Omental fat pad (tissue), 4 donors: ENCODE results near the gene ACTN2. TPM values are rescaled to one million over a fixed set of nuclear protein-coding genes. Genes with fewer than 3 reads are reported as not detected.

Source experiments
- ATAC-seq: fragments of 150-250 bp; one replicate; pipeline ENCODE4 v1.9.1; 2016; ENCODE audit warnings: mild to moderate bottlenecking, moderate library complexity; ENCODE audit not compliant: low FRiP score
- DNase-seq: peaks from one replicate; pipeline ENCODE4 v3.0.0-alpha.2; 2019; ENCODE audit warnings: low spot score
- total RNA-seq, 4 donors: library from RNA; depleted of rRNA; stranded (reverse); fragments of >200 nt; gene quantifications; one replicate each; pipeline ENCODE4 v1.1.0, GENCODE V29; 2016
- TF ChIP-seq, protein P1 (sequence below), 3 donors: fragments of 450-650 bp; IDR thresholded peaks; one replicate each; pipeline ENCODE4 v1.5.1; 2016 to 2017; ENCODE audit warnings: antibody characterized with exemption in 3 of 3, mild to moderate bottlenecking in 3 of 3, moderate library complexity in 2 of 3

ACTN2 gene
- total RNA-seq, 4 donors from 2014 or later: 0.79 to 5.3 (median 1.8) TPM

DNA sequence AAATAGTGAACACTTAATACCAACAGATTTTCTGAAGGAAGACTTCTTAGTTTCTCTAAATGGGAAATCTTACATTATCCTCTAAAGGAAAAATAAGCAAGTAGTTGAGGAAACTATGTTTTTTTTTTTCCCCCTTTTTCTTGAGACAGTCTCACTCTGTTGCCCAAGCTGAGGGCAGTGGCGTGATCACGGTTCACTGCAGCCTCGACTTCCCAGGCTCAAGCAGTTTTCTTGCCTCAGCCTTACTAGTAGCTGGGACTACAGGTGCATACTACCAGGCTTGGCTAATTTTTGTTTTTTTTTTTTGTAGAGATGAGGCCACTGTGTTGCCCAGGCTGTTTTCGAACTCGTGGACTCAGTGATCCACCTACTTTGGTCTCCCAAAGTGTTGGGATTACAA lies 112.7 kb downstream of the ACTN2 start:
- ATAC-seq (no peak), DNase-seq (no peak)
- TF ChIP-seq, protein P1, sequence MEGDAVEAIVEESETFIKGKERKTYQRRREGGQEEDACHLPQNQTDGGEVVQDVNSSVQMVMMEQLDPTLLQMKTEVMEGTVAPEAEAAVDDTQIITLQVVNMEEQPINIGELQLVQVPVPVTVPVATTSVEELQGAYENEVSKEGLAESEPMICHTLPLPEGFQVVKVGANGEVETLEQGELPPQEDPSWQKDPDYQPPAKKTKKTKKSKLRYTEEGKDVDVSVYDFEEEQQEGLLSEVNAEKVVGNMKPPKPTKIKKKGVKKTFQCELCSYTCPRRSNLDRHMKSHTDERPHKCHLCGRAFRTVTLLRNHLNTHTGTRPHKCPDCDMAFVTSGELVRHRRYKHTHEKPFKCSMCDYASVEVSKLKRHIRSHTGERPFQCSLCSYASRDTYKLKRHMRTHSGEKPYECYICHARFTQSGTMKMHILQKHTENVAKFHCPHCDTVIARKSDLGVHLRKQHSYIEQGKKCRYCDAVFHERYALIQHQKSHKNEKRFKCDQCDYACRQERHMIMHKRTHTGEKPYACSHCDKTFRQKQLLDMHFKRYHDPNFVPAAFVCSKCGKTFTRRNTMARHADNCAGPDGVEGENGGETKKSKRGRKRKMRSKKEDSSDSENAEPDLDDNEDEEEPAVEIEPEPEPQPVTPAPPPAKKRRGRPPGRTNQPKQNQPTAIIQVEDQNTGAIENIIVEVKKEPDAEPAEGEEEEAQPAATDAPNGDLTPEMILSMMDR (IDR thresholded peaks at IDR 0.05): no peak

DNA sequence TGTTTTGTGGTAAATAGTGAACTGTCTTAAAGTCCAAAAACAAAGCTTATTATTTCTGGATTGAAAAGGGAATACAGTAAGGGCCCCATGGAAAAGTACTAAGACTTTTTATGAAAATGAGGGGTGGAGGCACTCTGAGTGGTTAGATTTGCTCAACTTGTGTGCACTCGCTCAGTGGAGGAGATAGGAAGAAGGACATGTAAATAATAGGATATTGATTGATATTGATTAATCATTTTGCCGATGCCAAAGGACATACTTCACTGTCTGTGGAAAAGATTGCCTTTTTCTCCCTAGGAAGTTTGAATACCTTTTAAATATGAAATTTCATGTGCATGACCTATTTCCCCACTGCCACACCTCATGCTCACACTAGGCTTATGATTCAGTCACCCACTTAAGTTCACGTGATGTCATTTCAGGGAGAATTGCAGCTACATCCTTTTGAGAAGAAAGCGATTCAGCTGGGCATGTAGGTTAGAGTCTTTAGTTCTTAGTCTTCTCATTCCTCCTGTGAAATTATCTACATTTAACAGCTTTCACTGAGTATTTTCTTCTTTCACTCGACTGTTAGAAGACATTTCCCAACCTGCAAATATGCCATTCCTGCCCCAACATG lies 113.8 kb downstream of the ACTN2 start:
- DNase-seq (no peak), ATAC-seq (no peak)
- TF ChIP-seq, protein P1 (IDR thresholded peaks at IDR 0.05): no peak

DNA sequence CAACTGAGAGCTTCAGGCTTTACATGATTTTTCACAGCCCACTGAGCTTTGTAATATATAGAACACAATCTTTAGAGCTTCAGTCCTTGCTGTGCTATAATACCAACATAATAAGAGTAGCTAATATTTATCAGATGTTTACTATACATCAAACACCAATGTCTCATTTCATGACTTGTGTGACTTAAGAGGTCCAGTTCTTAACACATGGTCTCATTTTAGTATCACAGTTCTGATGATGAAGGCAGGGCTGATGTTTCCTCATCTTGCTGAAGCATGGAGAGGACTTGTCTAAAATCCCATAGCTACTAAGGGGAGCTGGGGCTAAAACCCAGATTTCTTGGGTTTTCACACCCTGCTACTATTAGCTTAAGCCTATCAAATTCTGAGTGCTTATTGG lies 114.3 kb downstream of the ACTN2 start:
- TF ChIP-seq, protein P1 (IDR thresholded peaks at IDR 0.05): no peak
- DNase-seq (no peak), ATAC-seq (no peak)

DNA sequence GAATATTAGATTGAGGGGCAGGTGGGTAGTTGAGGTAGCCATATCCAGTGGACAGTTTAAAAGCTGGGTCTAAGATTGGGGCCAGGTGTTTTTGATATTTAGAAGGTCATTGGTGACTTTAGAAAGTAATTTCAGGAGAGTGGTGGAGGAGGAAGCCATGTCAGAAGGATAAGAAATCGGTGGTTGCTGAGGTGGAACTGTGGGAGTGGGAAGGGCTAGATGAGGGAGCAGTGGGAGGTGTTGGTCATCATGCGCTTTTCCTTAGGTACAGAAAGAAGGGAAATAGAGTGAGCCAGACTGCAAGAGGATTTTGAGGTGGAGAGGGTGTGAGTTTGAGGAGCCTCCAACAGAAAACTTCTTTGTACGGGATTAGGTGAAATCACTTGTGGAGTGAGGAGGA lies 116.0 kb downstream of the ACTN2 start:
- ATAC-seq: no peak
- TF ChIP-seq, protein P1 (IDR thresholded peaks at IDR 0.05): no peak
- DNase-seq: no peak

DNA sequence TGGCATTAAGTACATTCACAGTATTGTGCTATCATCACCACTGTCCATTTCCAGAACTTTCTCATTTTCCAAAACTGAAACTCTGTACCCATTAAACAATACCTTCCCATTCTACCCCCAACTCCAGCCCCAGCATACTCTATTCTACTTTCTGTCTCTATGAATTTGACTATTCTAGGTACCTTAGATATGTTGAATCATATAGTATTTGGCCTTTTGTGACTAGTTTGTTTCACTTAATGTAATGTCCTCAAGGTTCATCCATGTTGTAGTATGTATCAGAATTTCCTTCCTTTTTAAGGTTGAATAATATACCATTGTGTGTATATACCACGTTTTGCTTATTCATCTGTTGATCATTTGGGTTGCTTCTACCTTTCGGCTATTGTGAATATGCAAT lies 120.3 kb downstream of the ACTN2 start:
- ATAC-seq: no peak
- TF ChIP-seq, protein P1 (IDR thresholded peaks at IDR 0.05): no peak
- no peak for DNase-seq

DNA sequence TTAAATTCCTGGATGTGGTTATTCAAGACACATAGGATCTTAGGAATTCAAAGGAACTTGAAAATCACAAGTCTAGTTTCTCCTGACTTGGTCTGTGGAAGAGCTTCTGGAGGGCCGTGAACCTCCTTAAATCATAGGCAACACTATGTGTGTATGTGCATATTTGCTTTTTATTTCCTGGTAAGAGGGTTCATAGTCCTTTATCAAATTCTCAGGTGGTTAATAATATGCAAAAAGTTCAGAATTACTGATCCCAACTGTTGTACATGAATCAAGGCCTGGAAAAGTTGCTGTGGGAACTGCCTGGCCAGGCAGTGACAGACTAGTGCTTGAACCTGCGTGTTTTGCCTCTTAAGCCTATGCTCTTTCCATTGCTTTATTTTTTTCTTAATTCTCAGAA lies 121.7 kb downstream of the ACTN2 start:
- DNase-seq (no peak), ATAC-seq (no peak)
- TF ChIP-seq, protein P1 (IDR thresholded peaks at IDR 0.05): no peak

DNA sequence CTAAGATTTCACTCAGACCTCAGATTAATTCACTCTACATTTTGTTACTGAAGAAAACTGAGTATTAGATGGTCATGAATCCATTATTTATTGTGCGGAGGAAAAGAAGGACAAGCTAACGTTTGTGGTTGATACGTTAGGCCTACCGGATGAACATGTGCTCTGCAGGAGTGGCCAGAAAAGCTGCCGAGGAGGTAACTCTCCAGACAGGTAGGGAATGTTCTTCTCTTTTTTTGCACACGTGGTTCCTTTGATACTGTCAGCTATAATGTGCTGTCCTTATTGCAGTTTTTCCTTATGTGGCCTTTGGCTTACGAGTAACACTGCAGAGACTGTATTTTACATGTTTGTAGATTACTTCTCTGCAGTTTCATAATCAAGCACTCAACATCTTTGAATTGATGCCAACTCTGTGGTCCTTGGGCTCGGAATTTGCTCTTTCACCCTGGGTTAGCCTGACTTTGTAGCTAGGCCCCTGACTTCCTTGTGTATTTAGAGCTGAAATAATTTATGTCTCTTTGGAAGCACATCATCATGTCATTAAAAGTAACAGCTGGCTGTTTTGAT lies 122.3 kb downstream of the ACTN2 start:
- ATAC-seq: no peak
- TF ChIP-seq, protein P1 (IDR thresholded peaks at IDR 0.05): no peak
- DNase-seq: no peak
